Measurements from ENCODE around the gene BLTP3A. TPM values are rescaled to one million over a fixed set of nuclear protein-coding genes. Genes with fewer than 3 reads are reported as not detected.
"Not testable (repeated sequence)": the region's sequence is repeated elsewhere in the genome, so short reads cannot be mapped to it uniquely, and the experiment has no call there.

The BLTP3A gene
- total RNA-seq, 4 donors from 2014 or later = 9.8 to 16.8 (median 13.4) TPM

- DNase-seq (ENCODE audit: low spot score in 2 of 2) = no peak
- no peaks in the 10 kb centered on the region for H3K27me3 ChIP-seq
- 86 to 90% methylated on average over 1 of the region's 1 CpG for WGBS, 2 donors
- H3K4me3 ChIP-seq = no peak overlapping the region
- no peaks in the 10 kb centered on the region for H3K4me1 ChIP-seq
- no peak overlapping the region for H3K27ac ChIP-seq
- TF ChIP-seq CTCF (IDR thresholded peaks at IDR 0.05) (no peak), EP300 (IDR thresholded peaks at IDR 0.05) (no peak), POLR2A (IDR thresholded peaks at IDR 0.05) (no peak)
- no peaks in the 10 kb centered on the region for H3K9me3 ChIP-seq
- H3K36me3 ChIP-seq = peaks cover 0 to 92% (median 9%) of the 10 kb centered on the region in 3 donors
Observed at GRCh38 chr6:34768148-34768547, 23.7 kb upstream of the BLTP3A start.

GRCh38 chr6:34771727-34772126 lies 20.2 kb upstream of the BLTP3A start:
- Histone ChIP-seq H3K9me3 (no peaks in the 10 kb centered on the region), H3K27ac (no peak overlapping the region), H3K4me1 (peaks cover 0 to 7% (median 0%) of the 10 kb centered on the region in 4 donors), H3K27me3 (no peaks in the 10 kb centered on the region), H3K36me3 (peaks cover 0 to 92% (median 0%) of the 10 kb centered on the region in 3 donors), H3K4me3 (no peak overlapping the region)
- WGBS, 2 donors = 88% methylated on average over 1 of the region's 1 CpG
- no peak for DNase-seq (ENCODE audit: low spot score in 2 of 2)
- TF ChIP-seq POLR2A (IDR thresholded peaks at IDR 0.05) (no peak), EP300 (IDR thresholded peaks at IDR 0.05) (no peak), CTCF (IDR thresholded peaks at IDR 0.05) (no peak)

- Histone ChIP-seq H3K27ac (peak overlapping the region in 1 of 4 donors; percentile 34), H3K9me3 (no peaks in the 10 kb centered on the region), H3K36me3 (peaks cover 0 to 92% (median 0%) of the 10 kb centered on the region in 3 donors), H3K27me3 (no peaks in the 10 kb centered on the region), H3K4me1 (peaks cover 0 to 7% (median 0%) of the 10 kb centered on the region in 4 donors), H3K4me3 (no peak overlapping the region)
- WGBS, 2 donors = 80 to 83% methylated on average over 4 of the region's 4 CpGs
- TF ChIP-seq CTCF (IDR thresholded peaks at IDR 0.05) = no peak
- peak in 1 of 2 donors; percentile 43 for TF ChIP-seq EP300 (IDR thresholded peaks at IDR 0.05)
- no peak for TF ChIP-seq POLR2A (IDR thresholded peaks at IDR 0.05)
- DNase-seq (ENCODE audit: low spot score in 2 of 2) = no peak
Observed at GRCh38 chr6:34772940-34773339, 18.9 kb upstream of the BLTP3A start.

- 61 to 68% methylated on average over 4 of the region's 4 CpGs for whole genome bisulfite sequencing, 2 donors
- no peak for DNase-seq (ENCODE audit: low spot score in 2 of 2)
- Histone ChIP-seq H3K9me3 (no peaks in the 10 kb centered on the region), H3K4me1 (peaks cover 0 to 7% (median 0%) of the 10 kb centered on the region in 4 donors), H3K27me3 (no peaks in the 10 kb centered on the region), H3K27ac (peak overlapping the region in 1 of 4 donors; percentile 29), H3K4me3 (no peak overlapping the region), H3K36me3 (peaks cover 0 to 91% (median 0%) of the 10 kb centered on the region in 3 donors)
- TF ChIP-seq EP300 (IDR thresholded peaks at IDR 0.05) (peak; percentile 25 to 38), CTCF (IDR thresholded peaks at IDR 0.05) (no peak)
Observed at GRCh38 chr6:34773916-34774315, 18.0 kb upstream of the BLTP3A start.

GRCh38 chr6:34774967-34775366 lies 16.9 kb upstream of the BLTP3A start:
- no peak for DNase-seq (ENCODE audit: low spot score in 2 of 2)
- Histone ChIP-seq H3K4me1 (peaks cover 0 to 7% (median 0%) of the 10 kb centered on the region in 4 donors), H3K36me3 (peaks cover 0 to 90% (median 0%) of the 10 kb centered on the region in 3 donors), H3K4me3 (no peak overlapping the region), H3K9me3 (no peaks in the 10 kb centered on the region), H3K27ac (no peak overlapping the region), H3K27me3 (no peaks in the 10 kb centered on the region)
- WGBS, 2 donors = 94 to 96% methylated on average over 2 of the region's 2 CpGs
- no peak for TF ChIP-seq CTCF (IDR thresholded peaks at IDR 0.05)
- TF ChIP-seq POLR2A (IDR thresholded peaks at IDR 0.05) = no peak
- no peak for TF ChIP-seq EP300 (IDR thresholded peaks at IDR 0.05)

GRCh38 chr6:34785375-34785774 lies 6.5 kb upstream of the BLTP3A start:
- not testable (repeated sequence) for H3K4me3 ChIP-seq; DNase-seq (ENCODE audit: low spot score in 2 of 2); H3K27me3 ChIP-seq; H3K4me1 ChIP-seq; H3K27ac ChIP-seq; H3K9me3 ChIP-seq; H3K36me3 ChIP-seq
- 88 to 96% methylated on average over 9 of the region's 9 CpGs for whole genome bisulfite sequencing, 2 donors

- H3K36me3 ChIP-seq; H3K4me3 ChIP-seq; DNase-seq (ENCODE audit: low spot score in 2 of 2); H3K9me3 ChIP-seq; H3K27me3 ChIP-seq; H3K4me1 ChIP-seq; H3K27ac ChIP-seq: not testable (repeated sequence)
- WGBS, 2 donors = 55 to 61% methylated on average over 2 of the region's 2 CpGs
Observed at GRCh38 chr6:34787152-34787551, 4.7 kb upstream of the BLTP3A start.

Data from tibial nerve (tissue), 4 donors.